AG10803 (cell line): ENCODE measurements around the gene CLCN1.

Source experiments
- DNase-seq: peaks from one replicate; pipeline ENCODE4 v3.0.0; 2010; ENCODE audit warnings: low read depth
- H3K4me3 ChIP-seq: 2 replicates; pipeline ENCODE4 v1.5.1; 2011; ENCODE audit warnings: mild to moderate bottlenecking, low read length, control low read depth
- CTCF ChIP-seq: conservative IDR thresholded peaks from 2 replicates; pipeline ENCODE4 v1.5.1; 2011; ENCODE audit warnings: mild to moderate bottlenecking, low read length, control low read depth, inconsistent platforms

The CLCN1 gene

GRCh38 chr7:143374561-143374960 lies 58.6 kb downstream of the CLCN1 start:
- no peak for TF ChIP-seq CTCF
- DNase-seq: no peak
- H3K4me3 ChIP-seq: no peak overlapping the region

DNA sequence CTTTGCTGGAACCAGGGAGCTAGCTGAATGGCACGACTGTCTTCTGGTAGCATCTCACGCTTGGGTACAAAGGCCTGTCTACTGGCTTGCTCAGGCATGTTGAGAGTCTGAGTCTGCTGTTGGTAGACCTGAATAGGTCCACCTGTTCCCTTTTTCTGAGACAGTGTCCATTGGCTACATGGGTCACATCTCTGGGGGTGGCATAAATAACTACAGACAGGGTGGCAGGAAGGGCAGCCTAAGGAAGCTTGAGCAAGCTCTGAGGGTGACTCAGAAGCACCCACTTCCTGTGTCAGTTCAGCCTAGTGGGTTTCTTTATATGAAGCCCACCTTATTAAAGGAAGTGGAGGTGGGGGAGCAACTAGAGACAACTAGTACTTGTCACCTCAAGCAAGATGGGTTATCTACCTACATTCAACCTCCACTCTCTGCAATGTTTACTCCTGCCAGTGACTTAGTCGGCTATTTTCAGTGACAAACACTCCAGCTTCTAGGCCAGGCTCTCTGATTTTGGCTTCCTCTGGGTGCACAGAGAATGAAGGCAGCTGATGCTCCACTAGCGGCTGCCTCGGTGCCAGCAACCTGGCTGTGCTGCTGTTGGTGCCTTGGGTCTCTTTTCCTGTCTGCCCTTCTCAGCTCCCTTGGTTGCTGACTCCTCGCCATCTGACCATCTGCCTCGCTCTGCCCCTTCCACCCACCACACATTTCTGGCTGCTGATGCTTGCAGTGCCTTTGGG lies 59.6 kb downstream of the CLCN1 start:
- no peak overlapping the region for H3K4me3 ChIP-seq
- TF ChIP-seq CTCF: no peak
- DNase-seq: no peak

GRCh38 chr7:143376396-143376795 lies 60.5 kb downstream of the CLCN1 start:
- no peak for TF ChIP-seq CTCF
- no peak overlapping the region for H3K4me3 ChIP-seq
- no peak for DNase-seq

GRCh38 chr7:143379611-143380259 lies 63.8 kb downstream of the CLCN1 start:
- no peak for TF ChIP-seq CTCF
- DNase-seq: no peak
- H3K4me3 ChIP-seq: peak overlapping the region; percentile 89

DNA sequence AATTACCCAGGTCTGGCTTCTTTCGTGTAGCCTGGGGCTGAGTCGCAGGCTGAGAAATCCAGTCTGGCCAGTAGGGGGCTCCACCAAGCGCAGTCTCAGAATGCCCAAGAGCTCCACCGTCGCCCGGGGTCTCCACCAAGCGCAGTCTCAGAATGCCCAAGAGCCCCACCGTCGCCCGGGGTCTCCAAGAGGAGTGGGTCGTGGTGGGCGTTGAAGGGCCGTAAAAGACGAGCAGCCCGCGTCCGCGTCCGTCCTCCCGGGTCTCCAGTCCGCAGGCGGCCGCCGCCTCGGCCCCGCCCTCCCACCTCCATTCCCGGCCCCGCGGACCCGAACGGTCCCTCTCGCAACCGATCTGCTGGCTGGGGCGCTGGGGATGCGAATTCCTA lies 64.3 kb downstream of the CLCN1 start:
- DNase-seq: peak; percentile 82
- H3K4me3 ChIP-seq: peak overlapping the region; percentile 89
- TF ChIP-seq CTCF: peak; percentile 86

- peak; percentile 95 for DNase-seq
- H3K4me3 ChIP-seq: peak within 1 kb of the TSS; percentile 89
- no peak for TF ChIP-seq CTCF
These were observed 64.9 kb downstream of the CLCN1 start, which contains the start of gene ZYX for GRCh38 chr7:143380646-143381426. Gene ZYX (plus strand): TSS chr7:143381345. CDS start chr7:143381572, 227 bp downstream.
